Esophagus mucosa (tissue), 1 donor: ENCODE measurements around the gene BRPF3. TPM values are rescaled to one million over a fixed set of nuclear protein-coding genes. Genes with fewer than 3 reads are reported as not detected.
"Not testable (repeated sequence)": the region's sequence is repeated elsewhere in the genome, so short reads cannot be mapped to it uniquely, and the experiment has no call there.

Experiments
- ATAC-seq: fragments of 200-7000 bp; cut with Tn5 transposase; one replicate; pipeline ENCODE4 v1.9.1; 2020
- total RNA-seq: library from RNA; stranded (reverse); gene quantifications from one replicate; pipeline ENCODE4 v1.2.4, GENCODE V29; 2023
- donor health status: DM: yes; HTN: yes; CAD: no.

The BRPF3 gene
- total RNA-seq, 1 donor from 2014 or later: 14.5 TPM

DNA sequence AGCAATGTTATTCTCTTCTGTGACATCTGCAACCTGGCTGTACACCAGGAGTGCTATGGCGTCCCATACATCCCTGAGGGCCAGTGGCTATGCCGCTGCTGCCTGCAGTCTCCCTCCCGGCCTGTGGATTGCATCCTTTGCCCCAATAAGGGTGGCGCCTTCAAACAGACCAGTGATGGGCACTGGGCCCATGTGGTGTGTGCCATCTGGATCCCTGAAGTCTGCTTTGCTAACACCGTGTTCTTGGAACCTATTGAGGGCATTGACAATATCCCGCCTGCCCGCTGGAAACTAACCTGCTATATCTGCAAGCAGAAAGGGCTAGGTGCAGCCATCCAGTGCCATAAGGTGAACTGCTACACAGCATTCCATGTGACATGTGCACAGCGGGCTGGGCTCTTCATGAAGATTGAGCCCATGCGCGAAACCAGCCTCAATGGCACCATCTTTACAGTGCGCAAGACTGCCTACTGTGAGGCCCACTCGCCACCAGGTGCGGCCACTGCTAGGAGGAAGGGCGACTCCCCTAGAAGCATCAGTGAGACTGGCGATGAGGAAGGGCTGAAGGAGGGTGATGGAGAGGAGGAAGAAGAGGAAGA lies 4.6 kb downstream of the BRPF3 start:
- no peak for ATAC-seq

DNA sequence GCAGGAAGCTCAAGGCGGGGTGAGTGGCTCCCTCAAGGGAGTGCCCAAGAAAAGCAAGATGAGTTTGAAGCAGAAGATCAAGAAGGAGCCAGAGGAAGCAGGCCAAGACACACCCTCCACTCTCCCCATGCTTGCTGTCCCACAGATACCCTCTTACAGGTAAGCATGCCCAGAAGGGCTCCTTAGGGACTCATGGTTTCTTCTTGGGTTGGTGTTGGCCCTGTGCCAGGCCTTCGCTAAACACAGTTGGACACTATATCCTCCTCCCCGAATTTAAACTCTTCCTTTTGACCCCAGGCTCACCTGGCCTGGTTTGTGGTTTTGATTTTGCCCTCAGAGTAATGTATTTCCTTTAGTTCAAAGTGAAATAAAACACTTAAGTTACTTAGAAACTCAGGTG lies 5.1 kb downstream of the BRPF3 start:
- no peak for ATAC-seq

DNA sequence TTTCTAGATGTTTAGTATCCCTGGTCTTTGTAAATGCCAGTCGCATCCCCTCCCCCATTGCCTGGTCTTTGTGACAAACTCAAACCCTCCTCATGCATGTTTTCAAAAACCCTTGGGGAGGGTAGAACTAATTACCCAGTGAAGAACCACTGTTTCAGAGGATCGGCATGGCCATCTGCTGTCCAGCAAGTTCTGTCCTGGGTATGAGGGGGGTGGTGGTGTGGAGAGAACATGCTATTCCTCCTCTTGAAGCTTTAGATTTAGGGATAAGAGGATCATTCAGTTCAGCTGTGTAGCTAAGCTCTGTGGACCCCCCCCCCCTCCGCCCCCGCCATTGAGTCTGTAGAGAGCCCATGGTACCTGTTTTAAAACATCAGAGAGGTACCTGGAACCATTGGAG lies 5.6 kb downstream of the BRPF3 start:
- ATAC-seq: no peak

DNA sequence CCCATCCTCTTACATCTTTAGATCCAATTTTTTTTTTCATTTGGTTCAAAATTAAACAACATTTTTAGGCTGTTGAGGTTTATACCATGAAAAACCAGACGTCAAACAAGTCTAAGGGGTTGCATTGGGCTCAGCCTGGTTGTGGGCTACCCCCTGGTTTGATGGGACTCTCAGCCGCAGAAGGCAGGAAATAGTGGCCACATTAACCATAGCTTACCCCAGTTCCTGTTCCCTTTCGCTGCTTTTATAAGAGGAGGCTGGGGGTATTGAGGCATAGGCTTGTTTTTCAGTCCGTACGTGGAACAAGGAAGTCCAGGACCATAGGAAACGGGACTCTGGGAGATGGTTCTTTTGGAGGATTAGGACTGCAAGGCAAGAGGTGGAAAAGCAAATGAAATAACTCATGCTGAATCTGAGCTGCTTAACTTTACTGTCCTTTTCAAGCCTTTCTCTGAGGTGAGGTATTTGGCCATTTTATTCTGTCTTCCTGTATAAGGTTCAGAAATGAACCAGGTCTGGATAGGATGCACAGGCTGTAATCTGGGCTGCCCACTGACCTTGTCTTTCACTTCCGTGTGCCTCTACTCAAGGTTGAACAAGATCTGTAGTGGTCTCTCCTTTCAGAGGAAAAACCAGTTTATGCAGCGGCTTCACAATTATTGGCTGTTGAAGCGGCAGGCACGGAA lies 7.7 kb downstream of the BRPF3 start:
- ATAC-seq: no peak

DNA sequence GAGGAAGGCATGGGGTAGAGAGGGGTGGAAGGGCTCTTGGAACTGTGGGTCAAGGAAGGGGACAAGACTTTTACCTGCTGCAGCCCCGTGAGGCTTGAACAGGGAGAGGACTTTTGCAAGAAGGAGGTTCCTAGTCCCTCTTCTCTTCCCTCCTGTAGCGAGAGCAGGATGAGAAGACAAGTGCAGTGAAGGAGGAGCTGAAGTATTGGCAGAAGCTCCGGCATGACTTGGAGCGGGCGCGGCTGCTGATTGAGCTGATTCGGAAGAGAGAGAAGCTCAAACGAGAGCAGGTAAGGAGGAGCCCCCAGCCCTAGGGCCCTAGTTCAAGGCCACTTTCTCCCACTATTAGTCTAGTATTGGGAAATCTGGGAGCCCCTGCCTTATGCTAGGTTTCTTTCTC lies 10.6 kb downstream of the BRPF3 start:
- peak; percentile 22 for ATAC-seq

DNA sequence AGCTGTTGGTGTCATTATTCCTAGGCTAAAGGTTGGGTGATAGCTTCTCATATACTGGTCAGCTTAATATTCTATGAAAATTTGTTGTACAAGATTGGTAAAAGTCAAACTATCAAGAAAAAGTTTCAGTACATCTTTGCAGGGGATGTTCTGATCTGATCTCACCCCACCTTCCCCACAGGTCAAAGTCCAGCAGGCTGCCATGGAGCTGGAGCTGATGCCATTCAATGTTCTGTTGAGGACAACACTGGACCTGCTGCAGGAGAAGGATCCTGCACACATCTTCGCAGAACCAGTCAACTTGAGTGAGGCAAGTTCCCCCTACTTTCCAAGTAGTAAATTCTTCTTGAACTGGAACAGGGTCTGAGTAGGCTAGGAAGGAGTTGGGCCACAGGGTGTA lies 13.1 kb downstream of the BRPF3 start:
- no peak for ATAC-seq

DNA sequence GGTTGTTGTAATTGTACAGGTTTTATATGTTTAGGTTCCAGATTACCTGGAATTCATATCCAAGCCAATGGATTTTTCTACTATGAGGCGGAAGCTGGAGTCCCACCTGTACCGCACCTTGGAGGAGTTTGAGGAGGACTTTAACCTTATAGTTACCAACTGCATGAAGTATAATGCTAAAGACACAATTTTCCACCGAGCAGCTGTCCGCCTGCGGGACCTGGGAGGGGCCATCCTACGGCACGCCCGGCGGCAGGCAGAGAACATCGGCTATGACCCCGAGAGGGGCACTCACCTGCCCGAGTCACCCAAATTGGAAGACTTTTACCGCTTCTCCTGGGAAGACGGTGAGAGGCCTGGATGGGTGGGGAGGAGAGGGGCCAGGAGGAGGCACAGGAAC lies 13.6 kb downstream of the BRPF3 start:
- no peak for ATAC-seq

DNA sequence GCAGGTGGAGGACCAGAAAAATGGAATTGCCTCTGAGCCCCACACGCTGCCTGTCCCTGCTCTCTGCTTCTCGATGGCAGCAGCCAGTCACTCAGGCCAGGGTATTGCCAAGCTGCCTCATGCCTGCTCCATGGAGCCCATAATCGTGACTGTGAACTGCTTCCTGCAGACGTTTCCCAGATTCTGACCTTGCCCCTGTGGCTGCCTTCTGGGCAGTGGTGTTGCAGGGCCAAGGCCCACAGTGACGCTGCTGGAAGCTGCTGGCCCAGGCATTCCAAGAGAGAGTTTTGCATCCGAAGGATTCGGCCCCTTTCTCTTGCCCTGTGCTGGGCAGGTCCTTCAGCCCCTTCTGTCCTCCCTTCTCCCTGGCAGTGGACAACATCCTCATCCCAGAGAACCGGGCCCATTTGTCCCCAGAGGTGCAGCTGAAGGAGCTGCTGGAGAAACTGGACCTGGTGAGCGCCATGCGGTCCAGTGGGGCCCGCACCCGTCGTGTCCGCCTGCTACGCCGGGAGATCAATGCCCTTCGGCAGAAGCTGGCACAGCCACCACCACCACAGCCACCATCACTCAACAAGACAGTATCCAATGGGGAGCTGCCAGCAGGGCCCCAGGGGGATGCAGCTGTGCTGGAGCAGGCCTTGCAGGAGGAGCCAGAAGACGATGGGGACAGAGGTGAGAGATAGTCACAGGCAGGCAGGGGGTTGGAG lies 14.5 kb downstream of the BRPF3 start:
- peak; percentile 7 for ATAC-seq

DNA sequence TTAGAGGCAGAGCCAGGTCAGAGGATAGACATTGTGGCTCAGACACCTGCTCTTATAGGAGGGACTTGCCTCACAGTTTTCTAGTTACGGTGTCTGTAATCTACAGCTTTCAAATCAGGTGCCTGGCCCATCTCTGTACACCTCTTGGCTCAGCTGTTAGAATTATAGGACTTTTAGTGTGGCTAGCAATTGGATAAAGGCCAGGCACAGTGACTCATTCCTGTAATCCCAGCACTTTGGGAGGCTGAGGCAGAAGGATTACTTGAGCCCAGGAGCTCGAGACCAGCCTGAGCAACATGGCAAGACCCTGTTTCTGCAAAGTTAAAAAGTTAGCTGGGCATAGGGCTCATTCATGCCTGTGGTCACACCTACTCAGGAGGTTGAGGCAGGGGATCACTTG lies 20.0 kb downstream of the BRPF3 start:
- no peak for ATAC-seq

DNA sequence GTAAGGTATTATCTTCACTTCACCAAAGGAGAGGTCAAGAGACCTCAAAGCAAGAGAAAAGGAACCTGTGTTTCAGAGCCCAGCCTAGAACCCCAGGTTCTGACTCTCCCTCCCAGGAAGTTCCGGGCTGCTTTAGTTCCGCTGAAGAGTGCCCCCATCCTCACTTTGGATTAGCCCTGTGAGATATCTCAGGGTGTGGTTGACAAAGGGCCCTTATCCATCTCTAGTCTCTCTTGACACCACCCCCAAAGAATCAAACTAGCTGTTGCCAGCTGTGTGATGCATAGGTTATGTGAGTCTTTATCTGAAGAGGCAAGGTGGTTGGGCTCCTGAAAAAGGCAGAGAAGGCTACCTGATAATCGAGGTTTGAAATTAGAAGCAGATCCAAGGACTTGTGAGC lies 20.6 kb downstream of the BRPF3 start:
- no peak for ATAC-seq

DNA sequence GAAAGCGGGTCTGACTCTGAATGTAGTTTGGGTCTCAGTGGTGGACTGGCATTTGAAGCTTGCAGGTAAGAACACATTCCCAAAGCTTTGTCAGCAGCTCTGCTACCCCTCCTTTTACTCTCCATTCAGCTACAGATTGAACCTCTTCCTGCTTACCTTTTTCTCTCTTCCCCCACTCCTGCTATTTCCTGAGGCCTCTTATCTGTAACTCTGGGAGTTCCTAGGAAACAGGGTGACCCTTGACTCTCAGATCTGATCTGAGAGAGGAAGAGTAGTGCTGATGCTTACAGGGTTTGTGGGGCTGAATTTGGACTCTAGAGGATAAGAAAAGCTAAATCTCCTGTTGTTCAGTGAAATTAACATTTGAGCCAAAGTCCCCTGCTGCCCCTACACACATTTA lies 21.4 kb downstream of the BRPF3 start:
- ATAC-seq: no peak

DNA sequence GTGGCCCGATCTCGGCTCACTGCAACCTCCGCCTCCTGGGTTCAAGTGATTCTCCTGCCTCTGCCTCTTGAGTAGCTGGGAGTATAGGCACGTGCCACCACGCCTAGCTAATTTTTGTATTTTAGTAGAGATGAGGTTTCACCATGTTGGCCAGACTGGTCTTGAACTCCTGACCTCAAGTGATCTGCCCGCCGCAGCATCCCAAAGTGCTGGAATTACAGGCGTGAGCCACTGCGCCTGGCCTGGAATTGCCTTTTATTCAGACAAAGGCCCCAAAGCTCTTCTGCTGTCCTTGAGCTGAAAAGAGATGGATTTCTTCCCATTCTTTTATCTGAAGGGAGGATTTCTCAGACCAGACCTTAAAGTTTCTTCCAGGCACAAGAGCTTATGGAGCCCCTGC lies 22.0 kb downstream of the BRPF3 start:
- not testable (repeated sequence) for ATAC-seq

DNA sequence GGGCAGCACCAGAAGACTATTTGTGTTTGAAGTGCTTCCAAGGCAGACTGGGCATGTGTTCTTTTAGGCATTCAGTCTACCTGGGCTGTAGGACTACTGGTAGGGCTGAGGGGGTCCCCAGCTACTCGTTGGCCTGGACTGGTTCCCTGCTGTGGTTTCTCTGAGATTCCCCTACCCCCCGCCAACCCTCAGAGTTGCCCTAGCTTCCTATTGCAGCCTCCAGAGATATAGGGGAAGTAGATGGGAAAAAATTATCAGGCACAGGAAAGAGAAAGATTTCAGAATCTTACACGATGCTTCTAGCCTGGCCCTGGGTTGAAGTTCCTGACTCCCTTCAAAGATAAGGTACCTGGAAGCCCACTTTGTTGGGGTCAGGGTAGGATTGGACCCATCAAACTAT lies 22.5 kb downstream of the BRPF3 start:
- no peak for ATAC-seq

DNA sequence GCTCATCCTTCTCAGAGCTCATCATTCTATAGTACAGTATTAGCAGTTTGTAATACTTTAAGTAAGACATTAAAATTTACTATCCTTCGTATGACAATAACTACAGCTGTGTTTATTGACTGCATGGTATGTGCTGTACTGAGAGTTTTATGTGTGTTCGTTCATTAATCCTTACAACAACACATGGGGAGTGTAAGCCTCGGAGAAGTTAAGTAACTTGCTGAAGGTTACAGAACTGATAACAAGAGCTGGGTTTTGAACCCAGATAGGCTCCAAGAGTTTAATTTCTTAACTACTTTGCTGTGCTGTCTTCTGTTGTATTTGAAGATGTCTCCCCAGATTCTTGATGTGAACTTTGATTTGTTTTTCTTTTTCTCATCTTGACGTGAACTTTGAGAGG lies 23.7 kb downstream of the BRPF3 start:
- ATAC-seq: no peak

DNA sequence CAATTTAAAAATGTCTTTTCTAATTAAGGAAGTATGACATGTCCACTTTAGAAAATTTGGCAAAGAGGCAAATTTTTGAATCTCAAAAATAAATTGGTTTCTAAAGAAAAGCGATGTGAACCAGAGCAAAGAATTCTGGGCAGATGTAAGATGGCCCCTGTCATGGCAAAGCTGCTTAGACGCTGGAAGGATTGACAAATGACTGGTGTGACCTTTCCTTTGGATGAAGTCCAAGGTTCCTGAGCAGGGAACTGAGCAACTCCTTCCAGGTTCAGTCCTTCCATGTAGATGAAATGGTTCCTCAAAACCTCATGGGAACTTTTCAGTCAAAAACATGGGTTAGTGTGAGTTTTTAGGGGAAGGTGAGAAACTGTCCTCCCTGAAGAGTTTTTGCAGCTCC lies 25.1 kb downstream of the BRPF3 start:
- no peak for ATAC-seq

DNA sequence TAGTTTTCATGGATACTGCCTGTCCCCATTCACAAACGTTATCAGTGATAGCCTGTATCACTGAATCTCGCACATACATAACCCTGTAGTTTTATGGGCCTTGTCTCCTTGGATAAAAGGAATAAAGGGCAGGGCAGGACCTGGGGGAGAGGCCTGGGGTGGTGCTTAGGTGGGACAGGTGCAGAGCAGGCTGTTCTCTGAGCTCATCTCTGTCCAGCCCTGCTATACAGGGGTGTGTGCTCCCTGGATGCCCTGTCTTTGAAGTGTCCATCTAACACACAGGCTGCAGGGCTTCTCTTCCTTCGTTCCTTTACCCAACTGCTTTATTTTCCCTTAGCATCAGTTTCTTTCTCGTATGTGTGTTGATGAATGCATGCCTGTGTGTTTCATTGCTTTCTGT lies 26.4 kb downstream of the BRPF3 start:
- ATAC-seq: no peak

DNA sequence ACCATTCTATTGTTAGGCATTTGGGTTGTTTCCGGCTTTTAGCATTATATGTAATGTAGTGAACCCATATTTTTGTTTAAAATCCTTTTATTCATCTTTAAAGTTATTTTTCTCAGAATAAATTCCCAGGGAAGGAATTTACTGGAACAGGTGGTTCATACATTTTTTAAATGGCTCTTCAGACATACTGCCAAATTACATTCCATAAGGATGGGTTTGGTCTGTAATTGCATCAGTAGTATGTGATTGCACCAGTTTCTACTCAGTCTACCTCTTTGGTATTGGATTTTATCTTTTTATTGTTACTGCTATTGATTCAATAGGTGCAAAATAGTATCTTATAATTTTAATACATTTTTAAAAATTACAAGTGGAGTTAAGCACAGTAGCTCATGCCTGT lies 27.2 kb downstream of the BRPF3 start:
- ATAC-seq: no peak

DNA sequence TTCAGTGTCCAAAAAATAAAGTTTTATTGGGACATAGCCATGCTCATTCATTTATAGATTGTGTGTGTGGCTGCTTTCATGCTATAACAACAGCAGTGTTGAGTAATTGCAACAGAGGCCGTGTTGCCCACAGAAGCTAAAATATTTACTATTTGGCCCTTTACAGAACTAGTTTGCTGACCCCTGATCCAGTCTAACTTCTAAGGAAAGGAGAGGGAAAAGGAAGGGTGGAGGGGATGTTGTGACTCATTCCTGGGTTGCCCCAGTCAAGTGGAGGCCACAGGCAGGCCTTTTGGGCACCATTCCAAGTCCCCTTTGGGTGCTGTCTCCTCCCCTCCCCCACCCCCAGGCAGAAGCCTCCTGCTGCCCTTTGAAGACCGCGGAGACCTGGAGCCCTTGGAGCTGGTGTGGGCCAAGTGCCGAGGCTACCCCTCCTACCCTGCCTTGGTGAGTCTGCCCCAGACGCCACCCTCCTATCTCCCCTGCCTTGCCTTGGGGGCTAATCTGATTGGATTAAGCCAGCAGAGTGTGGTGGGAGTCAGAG lies 28.4 kb downstream of the BRPF3 start:
- no peak for ATAC-seq

DNA sequence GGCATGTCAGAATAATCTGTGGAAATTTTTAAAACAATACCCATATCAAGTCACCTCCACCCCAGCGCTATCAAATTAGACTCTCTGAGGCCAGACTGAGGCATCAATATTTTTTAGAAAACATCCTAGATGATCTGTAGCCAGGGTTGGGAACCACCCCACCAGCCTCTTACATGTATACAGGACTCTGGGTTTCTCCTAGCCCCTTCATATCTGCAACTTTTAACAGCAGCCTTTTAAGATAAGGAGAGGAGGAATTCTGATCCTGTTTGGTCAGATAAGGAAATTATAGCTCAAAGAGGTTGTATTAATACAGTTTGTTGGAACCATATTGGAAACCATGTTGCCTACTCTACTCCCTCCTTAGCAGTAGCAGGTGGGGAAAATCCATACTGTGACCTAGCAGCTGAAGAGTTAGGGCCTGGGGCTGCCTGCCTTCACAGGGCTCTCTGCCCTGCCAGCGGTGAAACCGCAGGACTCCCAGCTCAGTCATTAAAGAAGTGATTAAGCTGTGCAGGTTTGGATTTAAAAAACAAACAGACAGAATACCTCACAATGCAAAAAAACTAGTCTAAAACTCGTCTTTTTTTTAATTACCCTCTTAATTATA lies 30.0 kb downstream of the BRPF3 start:
- ATAC-seq: no peak

DNA sequence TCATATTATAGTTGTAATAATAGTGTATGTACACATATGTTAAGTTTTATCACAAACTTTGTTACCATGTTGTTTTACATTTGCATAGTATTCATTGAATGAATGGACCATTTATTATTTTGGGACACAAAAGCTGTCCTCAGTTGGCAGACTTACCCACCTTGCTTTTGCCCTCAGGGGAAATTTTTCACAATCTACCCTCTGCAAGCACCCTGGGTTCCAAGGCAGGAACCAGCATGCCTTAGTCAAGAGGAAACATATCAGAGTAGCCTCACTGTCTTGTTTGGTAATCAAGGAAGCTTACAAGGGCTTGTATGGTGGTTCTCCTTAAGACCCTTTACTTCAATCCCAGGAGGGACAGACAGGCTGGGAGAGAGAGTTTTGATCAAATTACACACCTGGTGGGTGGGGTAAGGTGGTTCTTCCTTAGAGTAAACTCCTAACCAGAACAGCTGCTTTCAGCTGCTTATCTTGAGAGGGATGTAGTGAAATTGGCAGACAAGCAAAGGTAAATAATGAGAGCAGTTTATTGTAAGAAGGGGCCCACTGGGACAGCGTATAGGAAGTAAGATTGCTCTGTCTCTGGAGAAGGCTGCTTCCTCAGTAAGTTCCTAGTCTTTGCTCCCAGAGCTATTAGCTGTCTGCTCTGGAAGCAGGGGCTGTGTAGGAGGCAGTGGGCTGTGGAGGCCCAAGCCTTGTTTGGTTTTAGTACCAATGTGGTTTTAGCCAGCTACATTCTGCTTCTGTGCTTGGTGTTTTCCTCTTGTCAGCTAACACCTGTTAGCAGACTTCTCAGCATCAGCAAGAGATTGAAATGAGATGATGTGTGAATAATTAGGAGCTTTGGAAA lies 31.1 kb downstream of the BRPF3 start:
- ATAC-seq: peak; percentile 62

DNA sequence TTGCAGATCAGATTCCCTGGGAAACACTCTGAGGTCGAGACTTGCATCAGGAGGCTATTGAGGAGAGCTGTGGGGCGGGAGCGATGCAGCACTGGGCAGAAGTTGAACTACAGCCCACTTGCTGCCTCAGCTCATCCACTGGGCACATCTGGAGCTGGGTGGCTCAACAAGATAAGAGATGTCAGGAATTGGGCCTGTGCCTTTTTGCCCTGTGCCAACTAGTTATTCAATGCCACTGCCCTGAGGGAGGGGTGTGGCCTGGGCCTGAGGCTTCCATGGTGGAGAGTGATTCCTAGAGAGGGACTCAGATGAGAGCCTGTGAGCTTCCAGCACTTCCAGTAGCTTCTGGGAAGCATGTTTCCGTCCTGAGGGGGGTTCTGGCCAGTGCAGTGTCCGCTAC lies 32.7 kb downstream of the BRPF3 start:
- no peak for ATAC-seq

DNA sequence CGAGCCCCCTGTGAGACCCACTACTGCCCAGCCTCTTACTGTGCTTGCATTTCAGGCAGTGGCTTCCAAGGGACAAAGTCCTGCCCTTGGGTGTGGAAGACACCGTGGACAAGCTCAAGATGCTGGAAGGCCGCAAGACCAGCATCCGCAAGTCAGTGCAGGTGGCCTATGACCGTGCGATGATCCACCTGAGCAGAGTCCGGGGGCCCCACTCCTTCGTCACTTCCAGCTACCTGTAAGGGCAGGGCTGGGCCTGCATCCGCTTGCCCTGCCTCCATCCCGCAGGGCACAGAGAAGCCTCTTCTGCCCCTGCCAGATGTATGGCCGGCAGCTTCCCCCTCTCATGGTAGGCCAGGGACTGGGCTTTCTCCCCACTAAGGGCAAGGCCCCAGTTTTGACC lies 33.8 kb downstream of the BRPF3 start:
- no peak for ATAC-seq

DNA sequence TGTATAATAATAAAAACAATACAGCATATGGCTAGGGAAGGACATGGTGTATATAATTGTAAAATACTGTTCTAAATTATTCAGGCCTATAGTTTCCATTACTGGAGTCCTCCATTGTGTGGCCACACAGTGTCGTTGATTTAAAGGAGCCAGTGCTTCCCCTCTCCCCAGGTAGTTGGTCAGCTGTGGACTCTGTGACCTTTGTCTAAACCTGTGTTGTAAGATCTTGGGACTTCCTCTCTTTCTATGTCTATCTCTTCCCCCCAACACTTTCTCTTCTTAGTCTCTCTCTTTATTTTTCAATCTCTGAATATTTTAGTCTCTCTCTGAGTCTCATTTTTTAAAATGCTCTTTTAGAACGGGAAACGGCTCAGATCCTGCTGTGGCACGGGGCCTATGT lies 35.6 kb downstream of the BRPF3 start:
- ATAC-seq: no peak
